ENCODE measurements around the gene SPRYD4. TPM values are rescaled to one million over a fixed set of nuclear protein-coding genes. Genes with fewer than 3 reads are reported as not detected.

The SPRYD4 gene
- total and polyA plus RNA-seq, 2 of the 4 experiments (the other 2 are of a cell fraction): 1.7 to 1.8 TPM

- no peak overlapping the region for H2AK9ac ChIP-seq (replicated peaks; ENCODE audit: low read depth, low read length, poor library complexity)
- H3K9me1 ChIP-seq (ENCODE audit: insufficient read depth, low read length): peaks cover 3% of the 10 kb centered on the region; the same call in 1 of the 2 replicates
- H2AFZ ChIP-seq (replicated peaks; ENCODE audit: low read length, poor library complexity): no peak overlapping the region
- no peak overlapping the region for H3K27ac ChIP-seq (ENCODE audit: insufficient read depth, low read length)
- no peak overlapping the region for H2BK120ac ChIP-seq (ENCODE audit: low read depth, low read length)
- no peak overlapping the region for H3K4me2 ChIP-seq (ENCODE audit: low read depth, low read length)
- POLR2A ChIA-PET (ENCODE audit: unreplicated experiment): no interaction called here
- no peak overlapping the region for H3K14ac ChIP-seq (replicated peaks; ENCODE audit: low read depth, low read length)
- H3K9me3 ChIP-seq (ENCODE audit: control insufficient read depth, insufficient read depth, low read length): no peaks in the 10 kb centered on the region
- no peaks in the 10 kb centered on the region for H4K20me1 ChIP-seq (ENCODE audit: insufficient read depth, low read length)
- H3K9ac ChIP-seq (ENCODE audit: low read depth, low read length): no peak overlapping the region
- no CpG with 5 or more reads among the region's 11 CpGs for WGBS, 2 experiments (ENCODE audit: extremely low coverage in 2 of 2, insufficient read length in 1 of 2)
- H3K23ac ChIP-seq (ENCODE audit: low read depth, low read length): no peak overlapping the region
- no peak overlapping the region for H2BK15ac ChIP-seq (ENCODE audit: low read depth, low read length)
- H4K91ac ChIP-seq (ENCODE audit: insufficient read depth, low read depth, low read length): no peak overlapping the region
- no peak overlapping the region for H3K56ac ChIP-seq (ENCODE audit: extremely low read depth, insufficient read depth, low read length)
- no peaks in the 10 kb centered on the region for H3K27me3 ChIP-seq (ENCODE audit: control insufficient read depth, insufficient read depth, low read length)
- no TSS peak for BruUV-seq (replicated peaks)
- peaks cover 11% of the 10 kb centered on the region for H3K36me3 ChIP-seq (ENCODE audit: control insufficient read depth, insufficient read depth, low read length)
- no peaks in the 10 kb centered on the region for H3K4me1 ChIP-seq (ENCODE audit: control insufficient read depth, insufficient read depth, low read length)
- no peak overlapping the region for H3K18ac ChIP-seq (ENCODE audit: low read depth, low read length)
- H3K79me1 ChIP-seq (ENCODE audit: low read depth in 1 of 2, low read length in 2 of 2): peaks cover 0 to 20% of the 10 kb centered on the region in 2 experiments; a peak in 2 of 4 replicates
- CTCF ChIA-PET: no interaction called here
- H4K8ac ChIP-seq (ENCODE audit: low read depth in 2 of 2, low read length in 2 of 2): no peak overlapping the region
- H2BK5ac ChIP-seq (ENCODE audit: low read depth, low read length, poor library complexity, severe bottlenecking): no peak overlapping the region
- no peak overlapping the region for H2AK5ac ChIP-seq (ENCODE audit: low read depth, low read length)
- H2BK20ac ChIP-seq (ENCODE audit: low read depth, low read length): no peak overlapping the region
- H3K4ac ChIP-seq (ENCODE audit: low read depth, low read length): no peak overlapping the region
- intact Hi-C loops (cut with micrococcal nuclease): no loop called here
- no peak for ATAC-seq (ENCODE audit: low read depth)
- H4K5ac ChIP-seq (ENCODE audit: low read depth, low read length): no peak overlapping the region
- dilution Hi-C loops (cut with HindIII; ENCODE audit: low sequenced_read_pairs, unreplicated experiment): no loop called here
- in situ Hi-C loops (cut with MboI; ENCODE audit: low sequenced_read_pairs): no loop called here
- TF ChIP-seq MAZ (IDR thresholded peaks at IDR 0.05; ENCODE audit: borderline replicate concordance, low read depth, low read length) (no peak), BHLHE40 (IDR thresholded peaks at IDR 0.05; ENCODE audit: low read depth, low read length) (no peak), FOS (IDR thresholded peaks at IDR 0.05; ENCODE audit: low read depth, low read length) (no peak), SMC3 (IDR thresholded peaks at IDR 0.05; ENCODE audit: low read depth, low read length) (no peak)
- no peak for DNase-seq
- H3K4me3 ChIP-seq (ENCODE audit: insufficient read depth, low read depth, low read length): no peak overlapping the region
Observed at GRCh38 chr12:56431288-56431687, 37.1 kb upstream of the SPRYD4 start.
